Parietal lobe (tissue), 2 donors: ENCODE data around the gene AMACR. TPM values are rescaled to one million over a fixed set of nuclear protein-coding genes. Genes with fewer than 3 reads are reported as not detected.

Experiments used
- small RNA-seq: library from RNA; depleted of rRNA; stranded (forward); fragments of <200 nt; gene quantifications from one replicate; pipeline ENCODE3, GENCODE V24; 2014; ENCODE audit warnings: low replicate concordance
- total RNA-seq: library from RNA; depleted of rRNA; stranded (reverse); fragments of >200 nt; gene quantifications from one replicate; pipeline ENCODE4 v1.2.3, GENCODE V29; 2014

Gene AMACR
- total RNA-seq = 11.0 TPM

DNA sequence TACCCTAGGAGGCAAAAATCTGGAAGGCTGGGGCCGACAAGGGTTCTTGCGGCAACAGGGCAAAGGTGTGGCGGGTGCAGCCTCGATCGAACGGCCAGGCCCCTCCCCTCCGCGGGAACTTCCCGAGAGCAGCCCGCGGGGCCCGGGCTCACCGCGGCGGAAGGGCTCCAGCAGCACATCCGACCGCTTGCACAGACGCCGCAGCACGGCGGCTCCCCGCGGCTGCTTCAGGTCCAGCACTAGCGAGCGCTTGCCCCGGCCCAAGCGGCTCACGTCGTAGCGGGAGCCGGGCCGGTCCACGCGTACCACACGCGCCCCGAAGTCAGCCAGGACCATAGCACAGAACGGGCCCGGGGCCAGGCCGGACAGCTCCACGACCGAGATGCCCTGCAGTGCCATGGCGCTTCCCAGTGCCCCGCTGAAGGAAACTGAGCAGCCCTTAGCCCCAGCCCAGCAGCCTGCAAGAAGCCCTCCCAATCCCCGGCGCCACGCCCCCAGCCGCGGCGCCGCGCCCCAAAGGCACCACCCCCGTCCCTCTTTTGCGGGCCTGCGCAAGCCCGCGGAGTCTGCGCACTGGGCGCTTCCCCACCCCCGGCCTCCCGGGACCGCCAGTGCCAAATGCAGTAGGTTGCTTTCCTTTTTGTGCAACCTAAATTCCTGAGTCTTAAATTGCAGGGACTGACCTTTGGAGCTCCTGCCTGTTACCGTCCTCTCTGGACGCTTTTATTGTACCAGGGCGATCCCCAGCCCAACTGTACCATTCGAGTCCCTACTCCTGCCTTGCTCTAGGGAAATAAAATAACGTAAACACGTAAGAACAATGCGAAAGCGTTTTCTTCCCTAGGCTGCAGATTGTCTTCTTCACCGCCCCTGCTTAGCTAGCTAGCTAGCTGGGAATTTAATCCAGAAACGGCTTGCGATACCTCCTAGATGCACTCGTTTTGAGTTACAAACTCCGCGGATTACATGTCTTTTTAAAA, at the start of gene AMACR:
Gene AMACR (minus strand): TSS at position 430 of the 980 bp plus-strand sequence. CDS start 31 bp downstream, at position 399.

DNA sequence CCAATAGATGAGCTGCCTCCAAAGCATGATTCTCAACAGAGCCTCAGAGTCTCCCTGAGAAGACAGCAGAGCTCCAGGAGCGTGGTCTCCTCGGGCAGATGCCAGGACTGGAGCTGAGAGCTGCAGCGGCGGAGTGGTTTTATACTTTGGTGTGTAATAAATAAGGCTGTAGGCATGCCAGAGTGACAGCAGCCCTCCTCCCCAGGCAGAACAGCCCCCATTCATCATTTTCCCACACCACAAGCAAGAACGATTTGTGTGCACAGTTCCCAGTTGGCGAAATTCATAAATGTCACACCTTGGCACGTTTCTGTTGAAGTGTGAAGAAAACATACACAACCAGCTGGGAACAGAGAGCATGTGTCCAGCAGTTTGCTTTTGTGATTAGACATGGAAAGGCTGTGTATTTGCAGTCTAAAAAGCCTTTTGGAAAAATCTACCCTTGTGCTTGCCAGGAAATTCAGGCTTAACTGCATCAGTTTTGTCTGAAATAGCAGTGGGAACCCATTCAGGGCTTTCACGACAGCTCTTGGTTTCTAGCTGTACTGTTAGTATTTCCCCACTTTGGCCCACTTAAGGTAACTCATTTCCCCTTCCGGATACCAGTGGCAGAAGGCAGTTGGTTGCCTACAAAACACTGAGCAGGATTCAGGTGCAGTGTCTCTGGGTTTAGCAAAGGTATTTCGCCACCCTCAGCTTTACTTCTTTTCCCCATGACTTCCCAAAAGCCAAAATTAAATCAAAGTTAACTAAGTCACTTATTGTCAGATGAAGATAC, 35.4 kb upstream of the AMACR start, which contains the start of gene C1QTNF3:
Gene C1QTNF3 (minus strand): TSS at position 115 of the 778 bp plus-strand sequence. CDS start 88 bp downstream, at position 27.

DNA sequence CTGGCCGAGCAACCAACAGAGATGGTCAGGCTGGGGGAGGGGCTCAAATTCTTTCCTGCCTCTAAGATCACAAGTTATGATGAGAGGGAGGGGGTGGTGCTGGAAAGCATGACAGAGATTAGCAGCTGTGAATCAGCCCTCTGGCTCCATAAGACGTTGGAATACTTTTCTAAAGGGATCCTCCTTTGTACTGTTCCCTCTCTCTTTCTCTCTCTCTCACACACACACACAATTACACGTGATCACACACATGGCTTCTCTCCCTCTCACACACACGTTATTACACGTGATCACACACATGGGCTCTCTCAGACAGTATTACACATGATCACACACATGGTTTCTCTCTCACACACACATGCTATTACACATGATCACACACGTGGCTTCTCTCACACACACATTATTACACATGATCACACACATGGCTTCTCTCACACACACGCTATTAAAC, 23.2 kb downstream of the AMACR start, which contains the start of gene SLC45A2:
Gene SLC45A2 (minus strand): TSS at position 23 of the 454 bp plus-strand sequence. CDS start 110 bp downstream, outside the sequence.

DNA sequence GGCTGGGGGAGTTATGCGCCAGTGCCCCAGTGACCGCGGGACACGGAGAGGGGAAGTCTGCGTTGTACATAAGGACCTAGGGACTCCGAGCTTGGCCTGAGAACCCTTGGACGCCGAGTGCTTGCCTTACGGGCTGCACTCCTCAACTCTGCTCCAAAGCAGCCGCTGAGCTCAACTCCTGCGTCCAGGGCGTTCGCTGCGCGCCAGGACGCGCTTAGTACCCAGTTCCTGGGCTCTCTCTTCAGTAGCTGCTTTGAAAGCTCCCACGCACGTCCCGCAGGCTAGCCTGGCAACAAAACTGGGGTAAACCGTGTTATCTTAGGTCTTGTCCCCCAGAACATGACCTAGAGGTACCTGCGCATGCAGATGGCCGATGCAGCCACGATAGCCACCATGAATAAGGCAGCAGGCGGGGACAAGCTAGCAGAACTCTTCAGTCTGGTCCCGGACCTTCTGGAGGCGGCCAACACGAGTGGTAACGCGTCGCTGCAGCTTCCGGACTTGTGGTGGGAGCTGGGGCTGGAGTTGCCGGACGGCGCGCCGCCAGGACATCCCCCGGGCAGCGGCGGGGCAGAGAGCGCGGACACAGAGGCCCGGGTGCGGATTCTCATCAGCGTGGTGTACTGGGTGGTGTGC, 71.4 kb downstream of the AMACR start, which contains the start of gene RXFP3:
Gene RXFP3 (plus strand): TSS at position 6 of the 636 bp plus-strand sequence. CDS start 355 bp downstream, at position 361.

Small RNAs within 50 kb of the gene (small RNA-seq; reads per million reads assigned to genes)
- not detected for gene AC139783.1

Other genes starting within 250 kb of the AMACR start
- 0.63 TPM for gene ADAMTS12, start 116.1 kb downstream of the AMACR start, total RNA-seq
- 0.63 TPM for gene RXFP3, start 71.7 kb downstream of the AMACR start, total RNA-seq
- gene SLC45A2, start 23.4 kb downstream of the AMACR start, total RNA-seq = 2.5 TPM
- gene C1QTNF3, start 35.2 kb upstream of the AMACR start, total RNA-seq = 30.4 TPM